Stimulated activated CD8-positive, alpha-beta memory T cell treated with anti-CD3 and anti-CD28 coated beads, Interleukin-7, amount 100 ng/mL, for 48 hours (primary cell): ENCODE measurements around the gene MAPK7.
A peak's percentile ranks its signal among the peaks of the same experiment; 100 is the strongest.

ENCODE experiments used
- DNase-seq, 2 donors: peaks; one replicate each; pipeline ENCODE4 v3.0.0-alpha.2; 2020; ENCODE audit warnings: low read depth in 1 of 2; ENCODE audit errors: extremely low read depth in 1 of 2

MAPK7 gene

GRCh38 chr17:19377602-19378415 is 489 bp upstream of the MAPK7 start:
- peak; percentile 93 to 95 for DNase-seq

- no peak for DNase-seq
These were observed 1.2 kb downstream of the MAPK7 start for GRCh38 chr17:19379361-19380065.

DNA sequence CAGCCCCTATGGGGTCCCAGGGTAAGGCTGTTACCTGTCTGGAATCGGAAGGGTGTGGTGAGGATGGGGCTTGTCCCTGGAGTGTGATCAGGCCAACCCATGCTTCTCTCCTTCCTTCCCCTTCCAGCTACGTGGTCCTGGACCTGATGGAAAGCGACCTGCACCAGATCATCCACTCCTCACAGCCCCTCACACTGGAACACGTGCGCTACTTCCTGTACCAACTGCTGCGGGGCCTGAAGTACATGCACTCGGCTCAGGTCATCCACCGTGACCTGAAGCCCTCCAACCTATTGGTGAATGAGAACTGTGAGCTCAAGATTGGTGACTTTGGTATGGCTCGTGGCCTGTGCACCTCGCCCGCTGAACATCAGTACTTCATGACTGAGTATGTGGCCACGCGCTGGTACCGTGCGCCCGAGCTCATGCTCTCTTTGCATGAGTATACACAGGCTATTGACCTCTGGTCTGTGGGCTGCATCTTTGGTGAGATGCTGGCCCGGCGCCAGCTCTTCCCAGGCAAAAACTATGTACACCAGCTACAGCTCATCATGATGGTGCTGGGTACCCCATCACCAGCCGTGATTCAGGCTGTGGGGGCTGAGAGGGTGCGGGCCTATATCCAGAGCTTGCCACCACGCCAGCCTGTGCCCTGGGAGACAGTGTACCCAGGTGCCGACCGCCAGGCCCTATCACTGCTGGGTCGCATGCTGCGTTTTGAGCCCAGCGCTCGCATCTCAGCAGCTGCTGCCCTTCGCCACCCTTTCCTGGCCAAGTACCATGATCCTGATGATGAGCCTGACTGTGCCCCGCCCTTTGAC is 2.4 kb downstream of the MAPK7 start:
- DNase-seq = no peak

DNA sequence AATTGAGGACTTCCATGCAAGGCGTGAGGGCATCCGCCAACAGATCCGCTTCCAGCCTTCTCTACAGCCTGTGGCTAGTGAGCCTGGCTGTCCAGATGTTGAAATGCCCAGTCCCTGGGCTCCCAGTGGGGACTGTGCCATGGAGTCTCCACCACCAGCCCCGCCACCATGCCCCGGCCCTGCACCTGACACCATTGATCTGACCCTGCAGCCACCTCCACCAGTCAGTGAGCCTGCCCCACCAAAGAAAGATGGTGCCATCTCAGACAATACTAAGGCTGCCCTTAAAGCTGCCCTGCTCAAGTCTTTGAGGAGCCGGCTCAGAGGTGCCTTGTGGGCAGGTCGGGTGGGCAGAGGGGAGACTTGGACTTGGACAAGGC is 3.1 kb downstream of the MAPK7 start:
- no peak for DNase-seq

DNA sequence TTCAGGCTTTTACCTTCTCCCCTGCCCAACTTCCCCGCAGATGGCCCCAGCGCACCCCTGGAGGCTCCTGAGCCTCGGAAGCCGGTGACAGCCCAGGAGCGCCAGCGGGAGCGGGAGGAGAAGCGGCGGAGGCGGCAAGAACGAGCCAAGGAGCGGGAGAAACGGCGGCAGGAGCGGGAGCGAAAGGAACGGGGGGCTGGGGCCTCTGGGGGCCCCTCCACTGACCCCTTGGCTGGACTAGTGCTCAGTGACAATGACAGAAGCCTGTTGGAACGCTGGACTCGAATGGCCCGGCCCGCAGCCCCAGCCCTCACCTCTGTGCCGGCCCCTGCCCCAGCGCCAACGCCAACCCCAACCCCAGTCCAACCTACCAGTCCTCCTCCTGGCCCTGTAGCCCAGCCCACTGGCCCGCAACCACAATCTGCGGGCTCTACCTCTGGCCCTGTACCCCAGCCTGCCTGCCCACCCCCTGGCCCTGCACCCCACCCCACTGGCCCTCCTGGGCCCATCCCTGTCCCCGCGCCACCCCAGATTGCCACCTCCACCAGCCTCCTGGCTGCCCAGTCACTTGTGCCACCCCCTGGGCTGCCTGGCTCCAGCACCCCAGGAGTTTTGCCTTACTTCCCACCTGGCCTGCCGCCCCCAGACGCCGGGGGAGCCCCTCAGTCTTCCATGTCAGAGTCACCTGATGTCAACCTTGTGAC is 3.6 kb downstream of the MAPK7 start:
- DNase-seq = no peak

- no peak for DNase-seq
These were observed 4.5 kb downstream of the MAPK7 start for GRCh38 chr17:19382531-19383444.

DNA sequence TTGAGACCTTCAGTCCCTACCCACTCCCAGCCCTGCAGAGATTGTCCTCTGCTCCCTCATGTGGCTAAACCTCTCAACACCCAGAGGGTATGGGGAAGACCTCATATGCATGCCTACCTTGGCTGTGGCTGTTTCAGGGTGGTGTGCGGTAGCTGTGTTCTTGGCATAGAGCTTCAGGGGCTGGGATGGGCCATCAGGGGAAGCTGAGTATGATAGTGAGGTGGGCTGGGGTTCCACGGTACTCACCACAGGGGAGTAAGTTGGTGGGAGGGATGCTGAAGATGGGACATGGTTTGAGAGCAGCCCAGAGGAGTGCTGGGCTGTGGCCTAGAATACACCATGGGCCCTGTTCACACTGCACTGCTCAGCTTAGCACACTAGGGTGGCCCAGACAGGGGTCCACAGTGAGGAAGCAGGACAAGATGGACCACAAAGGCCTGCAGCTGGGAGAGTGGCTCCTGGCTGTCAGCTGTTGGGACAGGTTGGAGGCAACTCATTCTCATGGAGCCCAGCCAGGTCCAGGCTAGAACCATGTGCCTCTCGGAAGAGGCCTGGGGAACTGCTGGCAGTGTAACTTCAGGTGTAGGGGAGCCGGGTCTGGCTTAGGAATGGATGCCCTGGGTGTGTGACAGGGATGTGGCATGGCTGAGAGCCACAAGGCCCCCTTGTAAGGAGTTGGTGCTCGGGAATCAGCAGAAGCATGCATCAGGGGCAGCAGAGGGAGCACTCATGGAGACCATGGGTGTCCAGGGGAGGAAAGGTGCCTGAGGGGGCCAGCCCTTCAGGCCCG is 5.6 kb downstream of the MAPK7 start:
- DNase-seq = no peak

DNA sequence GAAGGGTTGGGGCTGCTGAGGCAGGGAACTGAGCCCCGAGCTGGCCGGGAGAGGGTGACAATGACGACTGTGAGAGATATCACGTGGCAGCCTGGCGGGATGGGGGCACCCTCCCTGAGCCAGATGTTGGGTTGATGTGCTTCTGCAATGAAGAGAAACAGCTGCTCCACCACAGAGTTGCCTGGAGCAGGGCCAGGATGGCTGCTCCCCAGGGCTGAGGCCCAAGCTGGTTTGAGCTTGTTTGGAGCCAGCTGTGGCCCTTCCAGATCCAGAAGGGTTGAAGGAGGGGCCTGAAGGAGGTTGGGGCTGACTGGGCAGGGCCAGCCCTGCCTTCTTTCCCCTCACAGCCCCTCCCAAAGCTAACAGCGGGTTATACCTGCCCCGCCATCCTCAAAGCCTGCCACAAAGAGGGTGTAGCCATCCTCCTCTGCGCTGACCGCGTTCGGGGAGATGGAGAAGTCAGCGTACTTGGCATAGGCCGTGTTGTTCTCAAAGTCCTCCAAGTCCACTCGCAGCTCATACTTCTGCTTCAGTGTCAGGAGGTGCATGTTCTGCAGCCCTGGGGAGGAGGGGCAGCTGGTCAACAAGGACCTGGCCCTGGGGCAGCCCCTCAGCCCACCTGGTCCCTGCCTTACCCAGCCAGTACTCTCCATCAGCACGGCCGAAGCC is 6.6 kb downstream of the MAPK7 start:
- no peak for DNase-seq

- no peak for DNase-seq
These were observed 7.3 kb downstream of the MAPK7 start for GRCh38 chr17:19385521-19385983.

GRCh38 chr17:19386051-19386929 is 8.0 kb downstream of the MAPK7 start:
- DNase-seq = no peak

GRCh38 chr17:19386974-19387920 is 8.9 kb downstream of the MAPK7 start, which contains the start of gene MFAP4:
Gene MFAP4, minus strand, starts transcription at chr17:19387190. Its CDS starts 35 bp downstream, at chr17:19387155.
- DNase-seq = no peak

DNA sequence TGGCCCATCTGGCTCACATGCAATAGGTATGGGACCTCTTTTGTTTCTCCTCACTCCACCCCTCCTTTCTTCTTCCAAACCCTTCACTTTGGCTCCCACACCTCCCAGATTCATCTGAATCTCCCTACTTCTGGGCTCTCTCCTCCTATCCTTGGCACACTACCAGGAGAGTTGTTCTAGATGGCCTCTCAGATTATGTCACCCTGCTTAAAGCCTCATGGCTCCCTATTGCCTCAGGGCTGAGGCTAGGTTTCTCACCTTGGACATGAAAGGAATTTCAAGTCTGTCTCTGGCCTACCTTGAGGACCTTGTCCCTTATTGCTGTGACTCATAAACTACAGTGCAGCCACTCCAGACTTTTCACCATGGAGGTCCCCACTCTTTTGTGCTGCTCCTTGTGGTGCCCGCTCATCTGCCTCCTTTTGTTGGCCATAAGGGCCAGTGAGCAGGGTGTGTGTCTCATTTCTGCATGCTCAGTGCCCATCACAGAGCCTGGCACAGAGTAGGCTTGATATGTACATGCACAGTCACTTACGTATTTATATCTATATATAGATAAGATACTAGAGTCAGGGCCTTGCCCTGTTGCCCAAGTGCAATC is 9.7 kb downstream of the MAPK7 start:
- DNase-seq = no peak

- DNase-seq = no peak
These were observed 10.8 kb downstream of the MAPK7 start for GRCh38 chr17:19388791-19389785.

DNA sequence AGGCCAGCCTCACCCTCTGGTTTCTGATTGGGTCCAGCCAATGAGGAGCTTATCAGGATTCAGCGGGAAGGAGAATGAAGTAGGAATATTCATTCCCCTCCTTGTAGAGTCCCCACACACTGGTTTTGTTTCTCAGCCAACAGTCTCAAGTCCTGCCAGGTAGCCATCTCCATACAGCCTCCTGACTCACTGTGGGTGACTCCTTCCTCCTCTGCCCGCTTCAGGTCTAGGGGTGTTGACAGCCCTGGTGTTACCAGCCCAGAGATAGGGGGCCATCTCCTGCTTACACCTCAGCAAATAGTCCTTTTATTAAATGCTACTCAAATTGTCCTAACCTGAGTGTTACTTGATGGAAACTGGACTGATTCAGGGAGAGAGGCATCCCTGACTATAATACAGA is 12.7 kb downstream of the MAPK7 start:
- no peak for DNase-seq

GRCh38 chr17:19391432-19391831 is 13.1 kb downstream of the MAPK7 start:
- DNase-seq = no peak
